GM13976 (cell line): ENCODE data around the gene SIGLEC6.
A peak's percentile ranks its signal among the peaks of the same experiment; 100 is the strongest.
"Not testable (repeated sequence)": the region's sequence is repeated elsewhere in the genome, so short reads cannot be mapped to it uniquely, and the experiment has no call there.

ENCODE experiments used
- DNase-seq: peaks from one replicate; pipeline ENCODE4 v3.0.0; 2012; ENCODE audit warnings: low spot score
- in situ Hi-C: fragments of 300-500 bp; cut with MboI; formaldehyde crosslinking; loops from one replicate; pipeline ENCODE4 v1.12.0; 2022; ENCODE audit warnings: low sequenced_read_pairs, mixed read lengths, inconsistent platforms; ENCODE audit not compliant: unreplicated experiment
- TF ChIP-seq, protein P1 (sequence below): IDR thresholded peaks from 2 replicates; pipeline ENCODE4 v1.5.1; 2012; ENCODE audit warnings: borderline replicate concordance, mild to moderate bottlenecking; ENCODE audit not compliant: insufficient read depth; ENCODE audit errors: extremely low read depth, missing control alignments, control extremely low read depth

SIGLEC6 gene

DNA sequence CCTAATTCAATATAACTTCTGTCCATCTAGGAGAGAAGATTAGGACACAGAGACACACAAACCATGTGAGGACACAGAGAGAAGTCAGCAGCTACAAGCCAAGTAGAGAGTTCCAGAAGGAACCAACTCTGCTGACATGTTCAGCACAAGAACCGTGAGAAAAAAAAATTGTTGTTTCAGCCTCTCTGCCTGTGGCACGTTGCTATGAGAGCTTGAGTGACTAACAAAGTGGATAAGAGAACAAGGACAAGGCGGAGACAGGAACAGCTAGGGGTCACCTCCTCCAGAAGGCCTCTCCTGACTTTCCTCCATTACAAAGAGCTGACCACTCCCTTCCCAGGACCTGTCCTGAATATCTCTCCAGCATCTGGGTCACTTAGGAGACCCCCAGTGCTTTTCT is 24.3 kb downstream of the SIGLEC6 start:
- TF ChIP-seq, protein P1, sequence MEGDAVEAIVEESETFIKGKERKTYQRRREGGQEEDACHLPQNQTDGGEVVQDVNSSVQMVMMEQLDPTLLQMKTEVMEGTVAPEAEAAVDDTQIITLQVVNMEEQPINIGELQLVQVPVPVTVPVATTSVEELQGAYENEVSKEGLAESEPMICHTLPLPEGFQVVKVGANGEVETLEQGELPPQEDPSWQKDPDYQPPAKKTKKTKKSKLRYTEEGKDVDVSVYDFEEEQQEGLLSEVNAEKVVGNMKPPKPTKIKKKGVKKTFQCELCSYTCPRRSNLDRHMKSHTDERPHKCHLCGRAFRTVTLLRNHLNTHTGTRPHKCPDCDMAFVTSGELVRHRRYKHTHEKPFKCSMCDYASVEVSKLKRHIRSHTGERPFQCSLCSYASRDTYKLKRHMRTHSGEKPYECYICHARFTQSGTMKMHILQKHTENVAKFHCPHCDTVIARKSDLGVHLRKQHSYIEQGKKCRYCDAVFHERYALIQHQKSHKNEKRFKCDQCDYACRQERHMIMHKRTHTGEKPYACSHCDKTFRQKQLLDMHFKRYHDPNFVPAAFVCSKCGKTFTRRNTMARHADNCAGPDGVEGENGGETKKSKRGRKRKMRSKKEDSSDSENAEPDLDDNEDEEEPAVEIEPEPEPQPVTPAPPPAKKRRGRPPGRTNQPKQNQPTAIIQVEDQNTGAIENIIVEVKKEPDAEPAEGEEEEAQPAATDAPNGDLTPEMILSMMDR: no peak

DNA sequence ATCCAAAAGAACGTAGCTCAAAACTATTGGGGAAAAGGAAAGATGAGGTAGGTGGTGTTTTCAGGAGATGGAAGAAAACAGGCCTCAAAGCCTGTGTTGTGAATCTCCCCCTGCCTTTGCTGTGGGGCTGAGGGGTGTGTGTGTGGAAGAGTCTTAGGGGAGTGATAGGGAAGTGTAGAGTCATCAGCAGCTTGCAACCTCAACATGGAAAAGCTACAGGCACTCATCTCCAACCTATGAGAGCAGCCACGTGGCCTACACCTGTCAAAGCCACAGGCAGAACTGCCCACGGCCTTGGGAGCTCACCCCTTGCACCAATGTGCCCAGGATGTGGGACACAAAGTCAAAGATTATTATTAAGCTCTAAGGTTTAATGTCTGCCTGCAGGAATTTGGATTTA is 25.6 kb downstream of the SIGLEC6 start:
- no peak for DNase-seq
- TF ChIP-seq, protein P1: no peak
- in situ Hi-C loops: no loop called here

More for the DNA sequence above, 24.3 kb downstream of the SIGLEC6 start:
- in situ Hi-C loops: no loop called here
- DNase-seq: no peak

DNA sequence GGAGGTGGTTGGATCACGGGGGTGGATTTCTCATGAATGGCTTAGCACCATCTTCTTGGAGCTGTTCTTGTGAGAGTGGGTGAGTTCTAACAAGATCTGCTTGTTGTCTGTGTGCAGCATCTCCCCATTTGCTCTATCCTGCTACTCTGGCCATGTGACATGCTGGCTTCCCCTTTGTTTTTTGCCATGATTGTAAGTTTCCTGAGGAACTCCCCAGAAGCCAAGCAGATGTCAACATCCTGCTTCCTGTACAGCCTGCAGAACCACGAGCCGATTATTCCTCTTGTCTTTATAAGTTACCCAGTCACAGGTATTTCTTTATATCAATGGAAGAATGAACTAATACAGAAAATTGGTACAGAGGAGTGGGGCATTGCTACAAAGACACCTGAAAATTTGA is 27.6 kb downstream of the SIGLEC6 start:
- in situ Hi-C loops: no loop called here
- DNase-seq: no peak
- TF ChIP-seq, protein P1: no peak

DNA sequence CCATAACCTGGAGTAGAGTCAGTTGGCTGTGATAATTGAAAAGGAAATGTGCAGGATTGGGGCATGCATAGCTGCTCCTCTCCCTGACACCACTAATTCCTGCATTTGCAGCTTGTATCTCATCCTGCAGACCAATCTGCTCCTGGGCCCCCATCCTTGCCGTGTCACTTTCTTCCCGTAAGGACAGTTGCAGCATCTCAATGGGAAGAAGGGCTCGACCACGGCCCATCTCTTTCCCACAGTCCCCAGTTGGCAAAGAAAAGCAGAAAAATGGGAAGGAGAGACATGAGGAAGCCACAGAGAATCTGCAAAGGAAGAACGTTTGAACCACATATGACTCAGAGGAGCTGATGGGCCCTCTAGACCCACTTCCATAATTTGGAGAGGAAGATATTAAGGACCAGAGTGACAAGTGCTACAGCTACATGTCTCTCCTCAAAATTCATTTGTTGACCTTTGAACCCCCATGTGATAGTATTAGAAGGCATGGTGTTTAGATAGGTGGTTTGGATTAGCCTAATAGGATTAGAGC is 28.1 kb downstream of the SIGLEC6 start:
- DNase-seq: no peak
- TF ChIP-seq, protein P1: no peak
- in situ Hi-C loops: no loop called here

DNA sequence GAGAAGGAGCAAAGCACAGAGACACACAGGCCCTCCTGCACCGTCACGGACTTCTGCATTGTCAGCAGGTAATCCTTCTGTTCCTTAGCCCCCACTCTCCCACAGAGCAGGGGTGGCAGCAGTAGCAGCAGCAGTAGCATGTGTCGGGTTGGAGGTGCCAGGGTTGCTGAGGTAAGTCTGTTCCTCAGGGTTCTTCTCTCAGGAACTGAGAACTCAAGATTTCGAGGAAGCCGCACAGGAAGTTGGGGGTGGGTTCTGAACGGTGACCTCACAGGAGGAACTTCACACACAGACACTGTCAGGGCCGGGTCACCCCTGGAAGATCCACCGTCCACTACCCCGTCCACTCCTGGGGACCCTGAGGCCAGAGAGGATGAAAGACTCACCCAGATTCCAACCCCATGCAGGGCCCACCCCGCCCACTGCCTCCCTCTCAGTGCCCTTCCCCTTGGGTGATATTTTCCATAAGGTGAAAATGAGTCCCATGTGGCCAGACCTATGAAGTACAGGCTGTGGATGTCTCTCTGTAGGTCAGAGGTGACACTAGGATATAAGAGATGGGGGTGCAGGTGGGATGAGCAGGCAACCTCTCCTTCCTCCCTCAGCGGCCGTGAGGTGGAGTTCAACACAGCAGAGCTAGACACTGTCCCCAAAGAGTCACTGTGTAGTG is 29.7 kb downstream of the SIGLEC6 start, which contains the start of gene SIGLEC12:
Gene SIGLEC12 (minus strand): TSS at position 207 of the 670 bp plus-strand sequence. CDS start 67 bp downstream, at position 140.
- in situ Hi-C loops: no loop called here
- TF ChIP-seq, protein P1: no peak
- peak; percentile 41 for DNase-seq

DNA sequence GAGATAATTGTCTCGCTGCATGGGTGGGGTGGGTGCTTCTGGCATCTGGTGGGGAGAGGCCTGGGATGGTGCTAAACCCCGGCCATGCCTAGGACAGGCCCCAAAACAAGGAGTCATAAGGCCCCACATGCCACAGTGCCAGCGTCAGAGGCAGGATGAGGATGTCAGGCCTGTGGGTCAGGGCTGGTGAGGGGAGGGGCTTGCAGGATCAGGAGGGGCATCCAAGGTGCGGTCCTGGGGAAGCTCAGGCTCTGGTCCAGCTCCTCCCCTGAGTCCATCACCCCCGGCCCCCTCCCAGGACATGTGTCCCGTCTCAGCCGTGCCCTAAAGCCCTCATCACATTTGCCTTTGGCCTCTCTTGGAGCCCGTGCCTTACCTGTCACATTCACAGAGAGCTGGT is 30.5 kb downstream of the SIGLEC6 start:
- DNase-seq, in situ Hi-C loops: not testable (repeated sequence)

DNA sequence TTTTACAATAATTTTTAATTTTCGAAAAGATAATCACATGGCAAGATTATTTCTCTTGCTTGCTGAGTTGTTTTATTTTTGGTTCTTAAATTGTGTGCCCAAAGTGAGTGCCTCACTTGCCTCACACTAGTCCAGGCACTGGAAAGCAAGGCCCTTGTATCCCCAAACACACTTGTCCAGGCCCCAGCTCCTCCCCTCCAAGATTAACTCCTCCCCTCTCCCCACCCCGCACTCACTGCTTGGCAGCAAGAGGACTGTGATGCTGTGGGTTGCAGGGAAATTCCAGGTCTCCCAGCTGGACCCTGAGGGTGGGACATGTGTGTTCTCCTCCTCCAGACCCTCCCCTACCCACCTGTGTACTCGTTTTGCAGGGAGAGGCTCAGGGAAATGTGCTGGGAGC is 33.8 kb downstream of the SIGLEC6 start:
- TF ChIP-seq, protein P1: no peak
- in situ Hi-C loops: no loop called here
- DNase-seq: no peak
